Breast epithelium (tissue), 4 donors: ENCODE data around the gene NEURL1B. TPM values are rescaled to one million over a fixed set of nuclear protein-coding genes. Genes with fewer than 3 reads are reported as not detected.

Experiments
- DNase-seq, 2 donors: peaks; one replicate each; pipeline ENCODE4 v3.0.0-alpha.2; 2019; ENCODE audit warnings: low spot score in 2 of 2
- H3K27ac ChIP-seq, 2 donors: fragments of 200-600 bp; sonication (generic) in 1 of 2; one replicate each; pipeline ENCODE4 v1.5.1; 2016 to 2019; ENCODE audit warnings: mild to moderate bottlenecking in 1 of 2
- H3K27me3 ChIP-seq, 2 donors: fragments of 200-600 bp; sonication (generic) in 1 of 2; one replicate each; pipeline versions ENCODE4 v1.5.1 to v1.6.0; 2017 to 2019; ENCODE audit warnings: control low read depth in 1 of 2, mild to moderate bottlenecking in 1 of 2
- H3K36me3 ChIP-seq: fragments of 200-600 bp; one replicate; pipeline ENCODE4 v1.5.1; 2019
- H3K4me1 ChIP-seq, 2 donors: fragments of 200-600 bp; sonication (generic); one replicate each; pipeline ENCODE4 v1.5.1; 2016 to 2019; ENCODE audit warnings: control low read depth in 1 of 2
- H3K4me3 ChIP-seq, 3 donors: fragments of 200-600 bp; sonication (generic); 1 replicate in 2 of 3; 2 replicates in 1 of 3; pipeline ENCODE4 v1.5.1; 2016 to 2019; ENCODE audit warnings: mild to moderate bottlenecking in 3 of 3, moderate library complexity in 2 of 3
- H3K9me3 ChIP-seq, 2 donors: fragments of 200-600 bp; sonication (generic) in 1 of 2; one replicate each; pipeline ENCODE4 v1.5.1; 2016 to 2019; ENCODE audit warnings: control low read depth in 1 of 2
- CTCF ChIP-seq, 3 donors: fragments of 450-650 bp; IDR thresholded peaks; one replicate each; pipeline ENCODE4 v1.5.1; 2016 to 2017; ENCODE audit warnings: antibody characterized with exemption in 3 of 3, mild to moderate bottlenecking in 3 of 3, moderate library complexity in 3 of 3
- POLR2A ChIP-seq: fragments of 450-650 bp; IDR thresholded peaks from one replicate; pipeline ENCODE4 v1.6.1; 2016; ENCODE audit warnings: antibody characterized with exemption, mild to moderate bottlenecking, moderate library complexity
- POLR2AphosphoS5 ChIP-seq, 3 donors: sonication (generic); formaldehyde crosslinking; IDR thresholded peaks; one replicate each; pipeline ENCODE4 v1.6.1; 2017; ENCODE audit warnings: antibody characterized with exemption in 3 of 3
- intact Hi-C: fragments of 100-400 bp; cut with DNase I; formaldehyde crosslinking; loops from one replicate; pipeline ENCODE4 v1.15.1; 2023; ENCODE audit warnings: low total_unique reads
- total RNA-seq, 3 donors: library from RNA; depleted of rRNA; stranded (reverse); fragments of >200 nt; gene quantifications; one replicate each; pipeline ENCODE4 v1.1.0, GENCODE V29; 2016

NEURL1B gene
- total RNA-seq, 3 donors from 2014 or later, result 6.3 to 17.0 (median 9.9) TPM

- Histone ChIP-seq H3K36me3 (no peaks in the 10 kb centered on the region), H3K27ac (peak overlapping the region in 1 of 2 donors; percentile 65), H3K4me3 (peak overlapping the region in 2 of 3 donors; percentile 20 to 45), H3K9me3 (no peaks in the 10 kb centered on the region), H3K4me1 (no peaks in the 10 kb centered on the region), H3K27me3 (peaks cover 0 to 3% of the 10 kb centered on the region in 2 donors)
- TF ChIP-seq POLR2AphosphoS5 (IDR thresholded peaks at IDR 0.05) (no peak), POLR2A (no peak), CTCF (IDR thresholded peaks at IDR 0.05) (no peak)
- intact Hi-C loops, result loop anchor here (10.0 kb wide), 1 partner anchor 595 kb away; no protein-coding TSS in a partner anchor
- DNase-seq, result no peak
These were observed 58.9 kb downstream of the NEURL1B start for GRCh38 chr5:172699999-172700364.

GRCh38 chr5:172700365-172701290 is 59.6 kb downstream of the NEURL1B start:
- H3K27me3 ChIP-seq, result peaks cover 0 to 3% of the 10 kb centered on the region in 2 donors
- H3K4me1 ChIP-seq, result no peaks in the 10 kb centered on the region
- DNase-seq, result no peak
- no peaks in the 10 kb centered on the region for H3K36me3 ChIP-seq
- no peaks in the 10 kb centered on the region for H3K9me3 ChIP-seq
- TF ChIP-seq POLR2AphosphoS5 (IDR thresholded peaks at IDR 0.05) (no peak), POLR2A (no peak), CTCF (IDR thresholded peaks at IDR 0.05) (no peak)
- peak overlapping the region in 2 of 3 donors; percentile 20 to 45 for H3K4me3 ChIP-seq
- intact Hi-C loops, result no loop called here
- peak overlapping the region in 1 of 2 donors; percentile 65 for H3K27ac ChIP-seq

GRCh38 chr5:172701291-172701656 is 60.2 kb downstream of the NEURL1B start:
- no peaks in the 10 kb centered on the region for H3K36me3 ChIP-seq
- peaks cover 0 to 3% of the 10 kb centered on the region in 2 donors for H3K27me3 ChIP-seq
- no peaks in the 10 kb centered on the region for H3K4me1 ChIP-seq
- no peak for DNase-seq
- H3K27ac ChIP-seq, result no peak overlapping the region
- H3K9me3 ChIP-seq, result no peaks in the 10 kb centered on the region
- no peak overlapping the region for H3K4me3 ChIP-seq
- intact Hi-C loops, result no loop called here
- no peak for TF ChIP-seq CTCF (IDR thresholded peaks at IDR 0.05)
- TF ChIP-seq POLR2AphosphoS5 (IDR thresholded peaks at IDR 0.05), result no peak
- no peak for TF ChIP-seq POLR2A

GRCh38 chr5:172703952-172704351 is 62.9 kb downstream of the NEURL1B start:
- peaks cover 0 to 3% of the 10 kb centered on the region in 2 donors for H3K27me3 ChIP-seq
- TF ChIP-seq POLR2A (no peak), POLR2AphosphoS5 (IDR thresholded peaks at IDR 0.05) (no peak), CTCF (IDR thresholded peaks at IDR 0.05) (no peak)
- no peaks in the 10 kb centered on the region for H3K9me3 ChIP-seq
- no peaks in the 10 kb centered on the region for H3K36me3 ChIP-seq
- H3K27ac ChIP-seq, result no peak overlapping the region
- intact Hi-C loops, result no loop called here
- no peaks in the 10 kb centered on the region for H3K4me1 ChIP-seq
- no peak overlapping the region for H3K4me3 ChIP-seq
- no peak for DNase-seq

GRCh38 chr5:172705576-172706084 is 64.6 kb downstream of the NEURL1B start:
- Histone ChIP-seq H3K27ac (no peak overlapping the region), H3K4me3 (no peak overlapping the region), H3K27me3 (peaks cover 0 to 3% of the 10 kb centered on the region in 2 donors), H3K9me3 (no peaks in the 10 kb centered on the region), H3K4me1 (no peaks in the 10 kb centered on the region), H3K36me3 (no peaks in the 10 kb centered on the region)
- intact Hi-C loops, result no loop called here
- DNase-seq, result no peak
- TF ChIP-seq CTCF (IDR thresholded peaks at IDR 0.05) (no peak), POLR2A (no peak)
